H9 (cell line): ENCODE measurements around the gene LGALS8. TPM values are rescaled to one million over a fixed set of nuclear protein-coding genes. Genes with fewer than 3 reads are reported as not detected.

ENCODE experiments used
- DNase-seq: peaks from one replicate; pipeline ENCODE4 v3.0.0-alpha.2; 2017
- H2AFZ ChIP-seq: one replicate; pipeline ENCODE4 v1.6.1; 2013; ENCODE audit warnings: mild to moderate bottlenecking, low read length, control low read depth, moderate library complexity
- H2AK5ac ChIP-seq: 2 replicates; pipeline ENCODE4 v1.6.1; 2013; ENCODE audit warnings: low read length, control low read depth, mixed read lengths; ENCODE audit not compliant: insufficient read length
- H2BK120ac ChIP-seq: one replicate; pipeline ENCODE4 v1.6.1; 2013; ENCODE audit warnings: low read depth, mild to moderate bottlenecking, low read length, control low read depth, inconsistent platforms; ENCODE audit not compliant: poor library complexity, severe bottlenecking
- H2BK12ac ChIP-seq: 2 replicates; pipeline ENCODE4 v1.6.1; 2013; ENCODE audit warnings: low read length, control low read depth, mixed read lengths, low read depth; ENCODE audit not compliant: insufficient read length
- H2BK15ac ChIP-seq: 2 replicates; pipeline ENCODE4 v1.6.1; 2013; ENCODE audit warnings: low read depth, low read length, control low read depth
- H2BK20ac ChIP-seq: one replicate; pipeline ENCODE4 v1.6.1; 2013; ENCODE audit warnings: low read depth, mild to moderate bottlenecking, low read length, control low read depth, inconsistent platforms; ENCODE audit not compliant: poor library complexity, severe bottlenecking
- H2BK5ac ChIP-seq: 2 replicates; pipeline ENCODE4 v1.6.1; 2013; ENCODE audit warnings: low read length, control low read depth, mixed read lengths; ENCODE audit not compliant: insufficient read length
- H3K14ac ChIP-seq: 2 replicates; pipeline ENCODE4 v1.6.1; 2013; ENCODE audit warnings: low read length, control low read depth; ENCODE audit not compliant: insufficient read depth
- H3K18ac ChIP-seq: 2 replicates; pipeline ENCODE4 v1.6.1; 2013; ENCODE audit warnings: low read depth, mild to moderate bottlenecking, mixed read lengths, low read length, control low read depth; ENCODE audit not compliant: insufficient read length
- H3K23ac ChIP-seq: 2 replicates; pipeline ENCODE4 v1.6.1; 2013; ENCODE audit warnings: low read length, control low read depth, mixed read lengths, low read depth; ENCODE audit not compliant: insufficient read length
- H3K23me2 ChIP-seq: 2 replicates; pipeline ENCODE4 v1.6.1; 2013; ENCODE audit warnings: low read depth, mild to moderate bottlenecking, mixed read lengths, low read length, control low read depth; ENCODE audit not compliant: insufficient read length, poor library complexity, severe bottlenecking
- H3K27ac ChIP-seq: 2 replicates; pipeline ENCODE4 v1.5.1; 2013; ENCODE audit warnings: low read length, control low read depth, mixed read lengths, low read depth; ENCODE audit not compliant: insufficient read length
- H3K27me3 ChIP-seq: 2 replicates; pipeline ENCODE4 v1.6.1; 2013; ENCODE audit warnings: low read length, control low read depth, inconsistent platforms; ENCODE audit not compliant: insufficient read depth
- H3K4ac ChIP-seq: 2 replicates; pipeline ENCODE4 v1.6.1; 2013; ENCODE audit warnings: low read depth, mild to moderate bottlenecking, control low read depth, inconsistent platforms, low read length, moderate library complexity
- H3K4me1 ChIP-seq: 2 replicates; pipeline ENCODE4 v1.6.1; 2013; ENCODE audit warnings: low read length, control low read depth, inconsistent platforms; ENCODE audit not compliant: insufficient read depth
- H3K4me2 ChIP-seq: 2 replicates; pipeline ENCODE4 v1.6.1; 2013; ENCODE audit warnings: low read length, control low read depth, mixed read lengths; ENCODE audit not compliant: insufficient read length, insufficient read depth
- H3K56ac ChIP-seq: 2 replicates; pipeline ENCODE4 v1.6.1; 2013; ENCODE audit warnings: low read depth, mild to moderate bottlenecking, mixed read lengths, low read length, control low read depth; ENCODE audit not compliant: insufficient read length
- H3K79me1 ChIP-seq: 2 replicates; pipeline ENCODE4 v1.6.1; 2013; ENCODE audit warnings: low read depth, mild to moderate bottlenecking, moderate library complexity, low read length, control low read depth, inconsistent platforms; ENCODE audit not compliant: insufficient read depth, poor library complexity, severe bottlenecking
- H3K79me2 ChIP-seq: 2 replicates; pipeline ENCODE4 v1.6.1; 2013; ENCODE audit warnings: low read length, control low read depth, inconsistent platforms; ENCODE audit not compliant: insufficient read depth
- H3K9ac ChIP-seq: 2 replicates; pipeline ENCODE4 v1.6.1; 2013; ENCODE audit warnings: low read length, control low read depth, mixed read lengths; ENCODE audit not compliant: insufficient read length; ENCODE audit errors: extremely low read depth
- H3K9me3 ChIP-seq: one replicate; pipeline ENCODE4 v1.6.1; 2013; ENCODE audit warnings: low read depth, low read length, inconsistent platforms; ENCODE audit not compliant: control insufficient read depth
- H3T11ph ChIP-seq: one replicate; pipeline ENCODE4 v1.6.1; 2013; ENCODE audit warnings: mild to moderate bottlenecking, low read length, control low read depth, inconsistent platforms
- H4K20me1 ChIP-seq: one replicate; pipeline ENCODE4 v1.6.1; 2013; ENCODE audit not compliant: control insufficient read depth, insufficient read length, insufficient read depth
- H4K5ac ChIP-seq: 2 replicates; pipeline ENCODE4 v1.6.1; 2013; ENCODE audit warnings: low read depth, mild to moderate bottlenecking, mixed read lengths, low read length, control low read depth; ENCODE audit not compliant: insufficient read length
- H4K8ac ChIP-seq: replicated peaks from 2 replicates; pipeline ENCODE4 v1.6.1; 2013; ENCODE audit warnings: low read length, control low read depth, mixed read lengths, low read depth; ENCODE audit not compliant: insufficient read length
- H4K91ac ChIP-seq: 2 replicates; pipeline ENCODE4 v1.6.1; 2013; ENCODE audit warnings: low read depth, mild to moderate bottlenecking, moderate library complexity, mixed read lengths, low read length, control low read depth; ENCODE audit not compliant: insufficient read length
- H3K27ac Mint-ChIP-seq, 3 experiments: 2 replicates in 2 of 3; 3 replicates in 1 of 3; pipeline ENCODE4 v1.8.0; 2020 to 2021; ENCODE audit warnings: mixed read lengths in 3 of 3, mild to moderate bottlenecking in 1 of 3, moderate library complexity in 1 of 3
- H3K27me3 Mint-ChIP-seq: 2 replicates; pipeline ENCODE4 v1.8.0; 2021; ENCODE audit warnings: low read depth, mild to moderate bottlenecking, moderate library complexity, mixed read lengths
- H3K36me3 Mint-ChIP-seq, 3 experiments: 2 replicates in 2 of 3; 3 replicates in 1 of 3; pipeline ENCODE4 v1.8.0; 2020 to 2021; ENCODE audit warnings: low read depth in 3 of 3, mixed read lengths in 3 of 3; ENCODE audit not compliant: insufficient read depth in 1 of 3
- H3K4me1 Mint-ChIP-seq, 2 experiments: 2 replicates each; pipeline ENCODE4 v1.8.0; 2020; ENCODE audit warnings: mixed read lengths in 2 of 2
- H3K4me3 Mint-ChIP-seq, 2 experiments: 2 replicates in 1 of 2; 3 replicates in 1 of 2; pipeline ENCODE4 v1.8.0; 2020 to 2021; ENCODE audit warnings: mild to moderate bottlenecking in 2 of 2, mixed read lengths in 2 of 2, moderate library complexity in 1 of 2
- H3K9me3 Mint-ChIP-seq, 2 experiments: 2 replicates in 1 of 2; 3 replicates in 1 of 2; pipeline ENCODE4 v1.8.0; 2020; ENCODE audit warnings: mild to moderate bottlenecking in 2 of 2, mixed read lengths in 2 of 2, moderate library complexity in 1 of 2
- CTCF ChIP-seq: fragments of 200-600 bp; sonication (generic); conservative IDR thresholded peaks from 3 replicates; pipeline ENCODE4 v1.8.0; 2021; ENCODE audit warnings: antibody characterized with exemption, mild to moderate bottlenecking
- WGBS: extraction: QIAGEN DNeasy Blood & Tissue Kit; methylation state at CpG from one replicate; pipeline ENCODE4 v1.1.7; 2013; ENCODE audit warnings: missing lambda C conversion rate, low lambda C conversion rate, mixed read lengths; ENCODE audit not compliant: insufficient read length; ENCODE audit errors: extremely low coverage; 5-methylcytosine and 5-hydroxymethylcytosine counted together
- total RNA-seq: library from RNA; stranded (reverse); gene quantifications from 2 replicates; pipeline ENCODE4 v1.2.1, GENCODE V29; 2021

Gene LGALS8
- total RNA-seq, 1 experiment from 2014 or later: 14.2 TPM

- Histone ChIP-seq H3K23me2 (no peaks in the 10 kb centered on the region), H4K20me1 (no peaks in the 10 kb centered on the region), H4K8ac (no peak overlapping the region), H3K27me3 (no peaks in the 10 kb centered on the region), H3K27ac (no peak overlapping the region), H2BK120ac (no peak overlapping the region), H2AFZ (no peak overlapping the region), H3T11ph (no peak overlapping the region), H3K4ac (no peak overlapping the region), H2BK5ac (no peak overlapping the region), H3K79me2 (no peaks in the 10 kb centered on the region), H3K9ac (no peak overlapping the region), H2BK12ac (no peak overlapping the region), H2BK15ac (no peak overlapping the region), H3K56ac (no peak overlapping the region), H2BK20ac (no peak overlapping the region), H3K18ac (no peak overlapping the region), H3K4me2 (no peak overlapping the region), H4K91ac (no peak overlapping the region), H3K4me1 (0 out of 2 replicates have a peak, but pooled peaks cover 4% of the 10 kb centered on the region), H4K5ac (no peak overlapping the region), H3K23ac (no peak overlapping the region), H3K79me1 (no peaks in the 10 kb centered on the region), H3K14ac (no peak overlapping the region), H3K9me3 (no peaks in the 10 kb centered on the region), H2AK5ac (no peak overlapping the region)
- DNase-seq: no peak
- no peak for TF ChIP-seq CTCF
- no CpG with 5 or more reads among the region's 6 CpGs for WGBS
- H3K4me3 Mint-ChIP-seq: no peak overlapping the region
- H3K4me1 Mint-ChIP-seq: peaks cover 0 to 2% of the 10 kb centered on the region in 2 experiments; a peak in 1 of 4 replicates
- no peaks in the 10 kb centered on the region for H3K9me3 Mint-ChIP-seq
- H3K36me3 Mint-ChIP-seq: peaks cover 44 to 96% (median 91%) of the 10 kb centered on the region in 3 experiments; a peak in 6 of 7 replicates
- H3K27me3 Mint-ChIP-seq: no peaks in the 10 kb centered on the region
- H3K27ac Mint-ChIP-seq: no peak overlapping the region
Measured at GRCh38 chr1:236552096-236552495, 28.3 kb downstream of the LGALS8 start.
